SU-DHL-6 (cell line): ENCODE measurements around the gene FAM43B.

Experiments used
- EZH2phosphoT487 ChIP-seq: fragments of 200-600 bp; sonication (generic), shearing (Covaris generic); conservative IDR thresholded peaks from 2 replicates; pipeline ENCODE4 v1.6.1; 2018; ENCODE audit warnings: mild to moderate bottlenecking, antibody characterized with exemption, low read length, moderate library complexity, mixed read lengths
- TF ChIP-seq, protein P1 (sequence below): fragments of 200-600 bp; sonication (generic); IDR thresholded peaks from one replicate; pipeline ENCODE4 v1.5.1; 2017; ENCODE audit warnings: antibody characterized with exemption, mild to moderate bottlenecking, low read length, moderate library complexity; ENCODE audit not compliant: insufficient read depth, poor library complexity, severe bottlenecking

DNA sequence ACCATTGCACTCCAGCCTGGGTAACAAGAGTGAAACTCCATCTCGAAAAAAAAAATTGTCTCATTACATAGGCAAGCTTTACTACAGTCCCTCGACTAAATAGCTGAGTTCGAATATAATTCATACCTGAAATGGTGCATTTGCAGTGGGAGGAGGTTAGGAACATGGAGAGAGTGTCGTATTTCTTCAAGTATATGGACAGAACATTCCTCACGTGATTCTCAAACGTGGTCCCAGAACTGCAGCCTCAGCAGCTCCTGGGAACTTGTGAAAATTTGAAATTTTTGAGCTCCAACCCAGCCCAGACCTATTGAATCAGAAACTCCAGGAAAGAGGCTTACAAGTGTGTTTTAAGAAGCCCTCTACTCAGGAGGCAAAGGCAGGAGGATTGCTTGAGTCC is 43.7 kb downstream of the FAM43B start:
- TF ChIP-seq, protein P1, sequence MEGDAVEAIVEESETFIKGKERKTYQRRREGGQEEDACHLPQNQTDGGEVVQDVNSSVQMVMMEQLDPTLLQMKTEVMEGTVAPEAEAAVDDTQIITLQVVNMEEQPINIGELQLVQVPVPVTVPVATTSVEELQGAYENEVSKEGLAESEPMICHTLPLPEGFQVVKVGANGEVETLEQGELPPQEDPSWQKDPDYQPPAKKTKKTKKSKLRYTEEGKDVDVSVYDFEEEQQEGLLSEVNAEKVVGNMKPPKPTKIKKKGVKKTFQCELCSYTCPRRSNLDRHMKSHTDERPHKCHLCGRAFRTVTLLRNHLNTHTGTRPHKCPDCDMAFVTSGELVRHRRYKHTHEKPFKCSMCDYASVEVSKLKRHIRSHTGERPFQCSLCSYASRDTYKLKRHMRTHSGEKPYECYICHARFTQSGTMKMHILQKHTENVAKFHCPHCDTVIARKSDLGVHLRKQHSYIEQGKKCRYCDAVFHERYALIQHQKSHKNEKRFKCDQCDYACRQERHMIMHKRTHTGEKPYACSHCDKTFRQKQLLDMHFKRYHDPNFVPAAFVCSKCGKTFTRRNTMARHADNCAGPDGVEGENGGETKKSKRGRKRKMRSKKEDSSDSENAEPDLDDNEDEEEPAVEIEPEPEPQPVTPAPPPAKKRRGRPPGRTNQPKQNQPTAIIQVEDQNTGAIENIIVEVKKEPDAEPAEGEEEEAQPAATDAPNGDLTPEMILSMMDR, result no peak
- TF ChIP-seq EZH2phosphoT487, result no peak
